Muscle of leg (tissue), 11 donors: ENCODE data around the gene PNMT. TPM values are rescaled to one million over a fixed set of nuclear protein-coding genes. Genes with fewer than 3 reads are reported as not detected.
A peak's percentile ranks its signal among the peaks of the same experiment; 100 is the strongest.

Source experiments
- DNase-seq: peaks from one replicate; pipeline ENCODE4 v3.0.0; 2013
- H3K27ac ChIP-seq: one replicate; pipeline ENCODE4 v1.5.1; 2013; ENCODE audit warnings: mild to moderate bottlenecking, low read length, control low read depth
- H3K27me3 ChIP-seq: one replicate; pipeline ENCODE4 v1.6.1; 2013; ENCODE audit warnings: low read length; ENCODE audit not compliant: control insufficient read depth, insufficient read depth
- H3K36me3 ChIP-seq: one replicate; pipeline ENCODE4 v1.6.1; 2013; ENCODE audit warnings: low read length; ENCODE audit not compliant: control insufficient read depth, insufficient read depth
- H3K4me1 ChIP-seq: one replicate; pipeline ENCODE4 v1.6.1; 2013; ENCODE audit warnings: low read length; ENCODE audit not compliant: control insufficient read depth, insufficient read depth
- H3K4me3 ChIP-seq: one replicate; pipeline ENCODE4 v1.5.1; 2013; ENCODE audit warnings: low read length, control low read depth
- H3K9me3 ChIP-seq: replicated peaks from 2 replicates; pipeline ENCODE4 v1.6.1; 2013; ENCODE audit warnings: low read depth, low read length; ENCODE audit not compliant: control insufficient read depth
- WGBS: methylation state at CpG from one replicate; pipeline ENCODE4 v1.1.5; 2013; ENCODE audit warnings: missing lambda C conversion rate; ENCODE audit not compliant: insufficient coverage; 5-methylcytosine and 5-hydroxymethylcytosine counted together
- polyA plus RNA-seq, 8 donors: library from polyadenylated mRNA; unstranded; fragments of 120-200 nt; gene quantifications; one replicate each; pipeline versions ENCODE4 v1.2.1 to v1.2.3, GENCODE V29; 2013; ENCODE audit warnings: inconsistent platforms in 1 of 8, low replicate concordance in 1 of 8; ENCODE audit not compliant: insufficient read length in 8 of 8, insufficient read depth in 1 of 8
- total RNA-seq: library from RNA; stranded (reverse); fragments of 120-200 nt; gene quantifications from one replicate; pipeline ENCODE4 v1.2.4, GENCODE V29; 2013

The PNMT gene
- total and polyA plus RNA-seq, 9 donors: 1.7 to 6.6 (median 3.4) TPM

- no peak within 1 kb of the TSS for H3K27ac ChIP-seq
- H3K4me1 ChIP-seq: peaks cover 24% of the 10 kb centered on the region
- DNase-seq: no peak
- 10% methylated on average over 26 of the region's 29 CpGs for WGBS
- H3K9me3 ChIP-seq: no peaks in the 10 kb centered on the region
- H3K27me3 ChIP-seq: peaks cover 81% of the 10 kb centered on the region
- peak within 1 kb of the TSS; percentile 24 for H3K4me3 ChIP-seq
- H3K36me3 ChIP-seq: no peaks in the 10 kb centered on the region
Measured at GRCh38 chr17:39626171-39627046, 41.8 kb upstream of the PNMT start, which contains the start of gene PPP1R1B. Gene PPP1R1B, plus strand, starts transcription at chr17:39626952. Its CDS starts 441 bp downstream, at chr17:39627393.

- Histone ChIP-seq H3K36me3 (no peaks in the 10 kb centered on the region), H3K27ac (no peak overlapping the region), H3K4me1 (peaks cover 22% of the 10 kb centered on the region), H3K9me3 (no peaks in the 10 kb centered on the region), H3K4me3 (peak overlapping the region; percentile 24), H3K27me3 (peaks cover 84% of the 10 kb centered on the region)
- WGBS: under 1% methylated on average over 70 of the region's 72 CpGs
- no peak for DNase-seq
Measured at GRCh38 chr17:39627047-39627711, 41.1 kb upstream of the PNMT start.

- DNase-seq: no peak
- no peaks in the 10 kb centered on the region for H3K9me3 ChIP-seq
- no peak overlapping the region for H3K27ac ChIP-seq
- no peak overlapping the region for H3K4me3 ChIP-seq
- WGBS: 13% methylated on average over 12 of the region's 16 CpGs
- peaks cover 89% of the 10 kb centered on the region for H3K27me3 ChIP-seq
- no peaks in the 10 kb centered on the region for H3K36me3 ChIP-seq
- peaks cover 18% of the 10 kb centered on the region for H3K4me1 ChIP-seq
Measured at GRCh38 chr17:39627712-39628516, 40.3 kb upstream of the PNMT start.

- Histone ChIP-seq H3K4me3 (no peak overlapping the region), H3K9me3 (no peaks in the 10 kb centered on the region), H3K4me1 (peaks cover 14% of the 10 kb centered on the region), H3K27ac (no peak overlapping the region), H3K36me3 (no peaks in the 10 kb centered on the region), H3K27me3 (peaks cover 90% of the 10 kb centered on the region)
- WGBS: 16% methylated on average over 4 of the region's 10 CpGs
- no peak for DNase-seq
Measured at GRCh38 chr17:39628655-39629493, 39.4 kb upstream of the PNMT start.

GRCh38 chr17:39629494-39629880 is 38.8 kb upstream of the PNMT start:
- DNase-seq: no peak
- Histone ChIP-seq H3K9me3 (no peaks in the 10 kb centered on the region), H3K27ac (no peak overlapping the region), H3K27me3 (peaks cover 89% of the 10 kb centered on the region), H3K4me3 (no peak overlapping the region), H3K36me3 (no peaks in the 10 kb centered on the region), H3K4me1 (peaks cover 15% of the 10 kb centered on the region)
- WGBS: 17% methylated on average over 1 of the region's 3 CpGs

- no peak for DNase-seq
- Histone ChIP-seq H3K9me3 (no peaks in the 10 kb centered on the region), H3K27me3 (peaks cover 85% of the 10 kb centered on the region), H3K27ac (no peak overlapping the region), H3K4me1 (peaks cover 18% of the 10 kb centered on the region), H3K36me3 (no peaks in the 10 kb centered on the region), H3K4me3 (no peak overlapping the region)
- 62% methylated on average over 9 of the region's 12 CpGs for WGBS
Measured at GRCh38 chr17:39629898-39630297, 38.4 kb upstream of the PNMT start.

GRCh38 chr17:39631403-39631802 is 36.9 kb upstream of the PNMT start:
- H3K4me3 ChIP-seq: no peak overlapping the region
- H3K27me3 ChIP-seq: peaks cover 70% of the 10 kb centered on the region
- no peak for DNase-seq
- H3K27ac ChIP-seq: no peak overlapping the region
- peaks cover 20% of the 10 kb centered on the region for H3K4me1 ChIP-seq
- H3K9me3 ChIP-seq: no peaks in the 10 kb centered on the region
- 0% methylated on average over 2 of the region's 6 CpGs for WGBS
- H3K36me3 ChIP-seq: no peaks in the 10 kb centered on the region

GRCh38 chr17:39632153-39632941 is 35.9 kb upstream of the PNMT start:
- H3K4me3 ChIP-seq: no peak overlapping the region
- no peak overlapping the region for H3K27ac ChIP-seq
- 43% methylated on average over 12 of the region's 13 CpGs for WGBS
- no peak for DNase-seq
- H3K4me1 ChIP-seq: peaks cover 17% of the 10 kb centered on the region
- no peaks in the 10 kb centered on the region for H3K9me3 ChIP-seq
- peaks cover 61% of the 10 kb centered on the region for H3K27me3 ChIP-seq
- H3K36me3 ChIP-seq: no peaks in the 10 kb centered on the region
